Measurements from ENCODE around the gene DSG4. TPM values are rescaled to one million over a fixed set of nuclear protein-coding genes. Genes with fewer than 3 reads are reported as not detected.

Gene DSG4
- total RNA-seq, 2 donors from 2014 or later = not detected

GRCh38 chr18:31386741-31387140 lies 10.2 kb downstream of the DSG4 start:
- Mint-ChIP-seq H3K4me1 (ENCODE audit: low read depth) (no peaks in the 10 kb centered on the region), H3K4me3 (no peak overlapping the region), H3K36me3 (ENCODE audit: insufficient read depth in 2 of 2) (no peaks in the 10 kb centered on the region), H3K27ac (no peak overlapping the region), H3K9me3 (peaks cover 3% of the 10 kb centered on the region in 2 donors), H3K27me3 (ENCODE audit: low read depth) (no peaks in the 10 kb centered on the region)
- DNase-seq (no peak), ATAC-seq (replicated peaks in 1 of 2) (no peak)

- peaks cover 0 to 3% of the 10 kb centered on the region in 2 donors for H3K9me3 Mint-ChIP-seq
- H3K4me1 Mint-ChIP-seq (ENCODE audit: low read depth) = no peaks in the 10 kb centered on the region
- no peak overlapping the region for H3K27ac Mint-ChIP-seq
- H3K36me3 Mint-ChIP-seq (ENCODE audit: insufficient read depth in 2 of 2) = no peaks in the 10 kb centered on the region
- ATAC-seq (replicated peaks in 1 of 2) (no peak), DNase-seq (no peak)
- H3K27me3 Mint-ChIP-seq (ENCODE audit: low read depth) = no peaks in the 10 kb centered on the region
- H3K4me3 Mint-ChIP-seq = no peak overlapping the region
These were observed 16.7 kb downstream of the DSG4 start for GRCh38 chr18:31393286-31393685.

- H3K4me1 Mint-ChIP-seq (ENCODE audit: low read depth) = no peaks in the 10 kb centered on the region
- ATAC-seq (replicated peaks in 1 of 2) (no peak), DNase-seq (no peak)
- H3K27ac Mint-ChIP-seq = no peak overlapping the region
- H3K36me3 Mint-ChIP-seq (ENCODE audit: insufficient read depth in 2 of 2) = no peaks in the 10 kb centered on the region
- no peaks in the 10 kb centered on the region for H3K27me3 Mint-ChIP-seq (ENCODE audit: low read depth)
- H3K4me3 Mint-ChIP-seq = no peak overlapping the region
- no peaks in the 10 kb centered on the region for H3K9me3 Mint-ChIP-seq
These were observed 20.4 kb downstream of the DSG4 start for GRCh38 chr18:31396796-31397612.

- Mint-ChIP-seq H3K27me3 (ENCODE audit: low read depth) (no peaks in the 10 kb centered on the region), H3K4me3 (no peak overlapping the region), H3K36me3 (ENCODE audit: insufficient read depth in 2 of 2) (no peaks in the 10 kb centered on the region), H3K9me3 (no peaks in the 10 kb centered on the region), H3K4me1 (ENCODE audit: low read depth) (no peaks in the 10 kb centered on the region), H3K27ac (no peak overlapping the region)
- ATAC-seq (replicated peaks in 1 of 2) = no peak
- DNase-seq = no peak
These were observed 21.6 kb downstream of the DSG4 start for GRCh38 chr18:31398191-31398590.

GRCh38 chr18:31399306-31400032 lies 22.9 kb downstream of the DSG4 start:
- no peak overlapping the region for H3K27ac Mint-ChIP-seq
- no peaks in the 10 kb centered on the region for H3K36me3 Mint-ChIP-seq (ENCODE audit: insufficient read depth in 2 of 2)
- H3K27me3 Mint-ChIP-seq (ENCODE audit: low read depth) = no peaks in the 10 kb centered on the region
- no peak for ATAC-seq (replicated peaks in 1 of 2)
- H3K9me3 Mint-ChIP-seq = no peaks in the 10 kb centered on the region
- no peak overlapping the region for H3K4me3 Mint-ChIP-seq
- H3K4me1 Mint-ChIP-seq (ENCODE audit: low read depth) = no peaks in the 10 kb centered on the region
- DNase-seq = no peak

GRCh38 chr18:31401156-31402025 lies 24.8 kb downstream of the DSG4 start:
- no peak for DNase-seq
- Mint-ChIP-seq H3K27ac (no peak overlapping the region), H3K27me3 (ENCODE audit: low read depth) (no peaks in the 10 kb centered on the region), H3K4me3 (no peak overlapping the region), H3K4me1 (ENCODE audit: low read depth) (no peaks in the 10 kb centered on the region), H3K36me3 (ENCODE audit: insufficient read depth in 2 of 2) (no peaks in the 10 kb centered on the region), H3K9me3 (no peaks in the 10 kb centered on the region)
- ATAC-seq (replicated peaks in 1 of 2) = no peak

GRCh38 chr18:31402026-31402373 lies 25.4 kb downstream of the DSG4 start:
- Mint-ChIP-seq H3K9me3 (peaks cover 1 to 2% of the 10 kb centered on the region in 2 donors), H3K27me3 (ENCODE audit: low read depth) (no peaks in the 10 kb centered on the region), H3K4me3 (no peak overlapping the region), H3K27ac (no peak overlapping the region), H3K36me3 (ENCODE audit: insufficient read depth in 2 of 2) (no peaks in the 10 kb centered on the region), H3K4me1 (ENCODE audit: low read depth) (peaks cover under 1% of the 10 kb centered on the region)
- DNase-seq (no peak), ATAC-seq (replicated peaks in 1 of 2) (no peak)

- no peaks in the 10 kb centered on the region for H3K27me3 Mint-ChIP-seq (ENCODE audit: low read depth)
These were observed 26.8 kb downstream of the DSG4 start for GRCh38 chr18:31403409-31403808.

GRCh38 chr18:31407649-31408048 lies 31.1 kb downstream of the DSG4 start:
- no peak overlapping the region for H3K4me3 Mint-ChIP-seq
- peaks cover 3% of the 10 kb centered on the region in 2 donors for H3K9me3 Mint-ChIP-seq
- ATAC-seq (replicated peaks in 1 of 2) (no peak), DNase-seq (no peak)
- H3K27ac Mint-ChIP-seq = no peak overlapping the region
- no peaks in the 10 kb centered on the region for H3K27me3 Mint-ChIP-seq (ENCODE audit: low read depth)
- H3K4me1 Mint-ChIP-seq (ENCODE audit: low read depth) = peaks cover 5% of the 10 kb centered on the region
- no peaks in the 10 kb centered on the region for H3K36me3 Mint-ChIP-seq (ENCODE audit: insufficient read depth in 2 of 2)

More at GRCh38 chr18:31403409-31403808, 26.8 kb downstream of the DSG4 start:
- no peak overlapping the region for H3K4me3 Mint-ChIP-seq
- H3K36me3 Mint-ChIP-seq (ENCODE audit: insufficient read depth in 2 of 2) = no peaks in the 10 kb centered on the region
- ATAC-seq (replicated peaks in 1 of 2) (no peak), DNase-seq (no peak)
- no peak overlapping the region for H3K27ac Mint-ChIP-seq
- peaks cover 3% of the 10 kb centered on the region in 2 donors for H3K9me3 Mint-ChIP-seq
- H3K4me1 Mint-ChIP-seq (ENCODE audit: low read depth) = peaks cover 5% of the 10 kb centered on the region

GRCh38 chr18:31409276-31409675 lies 32.7 kb downstream of the DSG4 start:
- ATAC-seq (replicated peaks in 1 of 2) (no peak), DNase-seq (no peak)
- H3K27me3 Mint-ChIP-seq (ENCODE audit: low read depth) = no peaks in the 10 kb centered on the region
- H3K27ac Mint-ChIP-seq = no peak overlapping the region
- peaks cover 5% of the 10 kb centered on the region for H3K4me1 Mint-ChIP-seq (ENCODE audit: low read depth)
- H3K9me3 Mint-ChIP-seq = peaks cover 3% of the 10 kb centered on the region in 2 donors
- no peaks in the 10 kb centered on the region for H3K36me3 Mint-ChIP-seq (ENCODE audit: insufficient read depth in 2 of 2)
- H3K4me3 Mint-ChIP-seq = no peak overlapping the region

- Mint-ChIP-seq H3K36me3 (ENCODE audit: insufficient read depth in 2 of 2) (no peaks in the 10 kb centered on the region), H3K27ac (no peak overlapping the region), H3K27me3 (ENCODE audit: low read depth) (no peaks in the 10 kb centered on the region), H3K9me3 (peaks cover 3% of the 10 kb centered on the region in 2 donors), H3K4me1 (ENCODE audit: low read depth) (peaks cover 5% of the 10 kb centered on the region), H3K4me3 (no peak overlapping the region)
- ATAC-seq (replicated peaks in 1 of 2) (no peak), DNase-seq (no peak)
These were observed 34.3 kb downstream of the DSG4 start for GRCh38 chr18:31410716-31411483.

GRCh38 chr18:31413137-31413536 lies 36.6 kb downstream of the DSG4 start:
- no peaks in the 10 kb centered on the region for H3K27me3 Mint-ChIP-seq (ENCODE audit: low read depth)
- peaks cover 0 to 3% of the 10 kb centered on the region in 2 donors for H3K9me3 Mint-ChIP-seq
- no peak overlapping the region for H3K27ac Mint-ChIP-seq
- DNase-seq (no peak), ATAC-seq (replicated peaks in 1 of 2) (no peak)
- H3K36me3 Mint-ChIP-seq (ENCODE audit: insufficient read depth in 2 of 2) = no peaks in the 10 kb centered on the region
- H3K4me1 Mint-ChIP-seq (ENCODE audit: low read depth) = no peaks in the 10 kb centered on the region
- no peak overlapping the region for H3K4me3 Mint-ChIP-seq

Measured in activated T-cell treated with anti-CD3 and anti-CD28 coated beads, Interleukin-2, amount 50 U/mL, for 72 hours (primary cell).